NCI-H2107 treated with DMSO at 0.1 percent for 48 hours (cell line): ENCODE results near the gene DIP2C.
A peak's percentile ranks its signal among the peaks of the same experiment; 100 is the strongest.
"Not testable (repeated sequence)": the region's sequence is repeated elsewhere in the genome, so short reads cannot be mapped to it uniquely, and the experiment has no call there.

Experiments used
- DNase-seq: peaks from one replicate; lab custom pipeline; 2025; ENCODE audit not compliant: unreplicated experiment; lab: John Stamatoyannopoulos, UW

The DIP2C gene

DNA sequence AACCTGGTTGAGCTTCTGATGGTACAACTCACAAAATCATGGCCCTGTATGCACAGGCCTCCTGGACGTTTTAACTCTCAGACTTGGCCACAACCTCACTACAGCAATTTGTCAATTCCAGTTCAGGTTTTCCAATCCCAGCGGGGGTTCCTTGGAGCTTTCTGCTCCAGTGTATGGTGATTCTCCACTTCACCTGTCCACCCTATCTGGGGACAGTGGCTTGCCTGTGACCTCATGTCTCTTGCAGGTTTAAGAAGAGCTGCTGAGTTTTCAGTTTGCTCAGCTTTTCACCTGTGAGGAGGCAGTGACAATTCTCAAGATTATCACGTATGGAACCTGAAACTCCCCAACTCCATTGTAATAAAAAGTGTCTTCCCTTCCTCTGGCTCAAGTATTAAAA is 254.1 kb downstream of the DIP2C start:
- DNase-seq, result no peak

DNA sequence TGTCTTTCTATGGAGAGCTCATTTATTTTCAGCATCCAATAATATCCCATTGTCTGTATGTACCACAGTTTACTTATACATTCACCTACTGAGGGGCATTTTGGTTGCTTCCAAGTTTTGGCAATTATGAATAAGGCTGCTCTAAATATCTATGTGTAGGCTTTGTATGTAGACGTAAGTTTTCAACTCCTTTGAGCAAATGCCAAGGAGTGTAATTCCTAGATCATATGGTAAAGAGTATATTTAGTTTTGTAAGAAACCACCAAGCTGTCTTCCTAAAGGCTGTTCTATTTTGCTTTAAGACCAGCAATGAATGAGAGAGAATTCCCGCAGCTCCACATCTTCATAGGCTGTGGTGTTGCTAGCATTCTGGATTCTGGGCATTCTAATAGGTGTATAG is 259.8 kb downstream of the DIP2C start:
- DNase-seq, result no peak

DNA sequence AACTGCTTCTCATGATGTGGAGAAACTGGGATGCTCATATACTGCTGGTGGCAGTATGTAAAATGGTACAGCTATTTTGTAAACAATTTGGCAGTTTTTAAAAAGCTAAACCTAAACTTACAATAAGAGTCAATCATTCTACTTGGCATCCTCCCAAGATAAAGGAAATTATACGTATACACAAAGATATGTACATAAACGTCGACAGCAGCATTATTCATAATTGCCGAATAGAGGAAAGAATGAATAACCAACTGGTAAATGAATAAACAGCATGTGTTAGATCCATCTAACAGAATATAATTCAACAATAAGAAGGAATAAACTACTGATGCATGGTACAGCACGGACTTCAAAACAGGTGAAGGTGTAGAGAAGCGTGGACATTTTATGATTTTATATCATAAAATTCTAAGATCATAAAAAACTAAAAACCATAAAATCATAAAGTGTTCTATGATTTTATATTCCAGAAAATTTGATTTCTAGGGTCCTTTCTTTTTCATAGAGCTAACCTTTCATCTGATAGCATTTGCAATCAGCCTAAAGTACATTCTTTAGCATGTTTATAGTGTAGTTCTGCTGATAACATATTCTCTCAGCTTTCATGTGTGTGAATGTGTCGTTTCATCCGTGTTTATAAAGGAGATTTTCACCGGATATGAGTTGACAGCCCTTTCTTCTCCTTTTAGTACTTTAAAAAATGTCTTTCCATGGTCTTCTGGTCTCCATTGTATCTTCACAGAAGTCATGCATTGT is 261.5 kb downstream of the DIP2C start:
- DNase-seq, result no peak

DNA sequence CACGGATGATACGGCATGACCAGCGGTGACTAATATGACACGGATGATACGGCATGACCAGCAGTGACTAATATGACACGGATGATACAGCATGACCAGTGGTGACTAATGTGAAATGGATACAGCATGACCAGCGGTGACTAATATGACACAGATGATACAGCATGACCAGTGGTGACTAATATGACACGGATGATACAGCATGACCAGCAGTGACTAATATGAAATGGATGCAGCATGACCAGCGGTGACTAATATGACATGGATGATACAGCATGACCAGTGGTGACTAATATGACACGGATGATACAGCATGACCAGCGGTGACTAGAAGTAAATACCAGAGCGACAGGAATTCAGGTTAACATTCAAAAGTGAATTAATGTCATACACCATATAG is 264.1 kb downstream of the DIP2C start:
- not testable (repeated sequence) for DNase-seq

DNA sequence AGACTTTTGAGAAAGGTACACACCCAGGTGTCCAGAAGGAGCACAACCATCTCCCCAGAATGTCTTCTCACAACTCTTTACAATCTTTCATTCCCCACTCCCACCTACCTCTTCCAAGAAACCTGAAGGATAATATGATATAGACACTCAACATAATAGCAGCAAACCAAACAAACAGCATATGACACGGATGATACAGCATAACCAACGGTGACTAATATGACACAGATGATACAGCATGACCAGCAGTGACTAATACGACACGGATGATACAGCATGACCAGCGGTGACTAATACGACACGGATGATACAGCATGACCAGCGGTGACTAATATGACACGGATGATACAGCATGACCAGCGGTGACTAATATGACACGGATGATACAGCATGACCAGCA is 264.7 kb downstream of the DIP2C start:
- DNase-seq, result not testable (repeated sequence)

DNA sequence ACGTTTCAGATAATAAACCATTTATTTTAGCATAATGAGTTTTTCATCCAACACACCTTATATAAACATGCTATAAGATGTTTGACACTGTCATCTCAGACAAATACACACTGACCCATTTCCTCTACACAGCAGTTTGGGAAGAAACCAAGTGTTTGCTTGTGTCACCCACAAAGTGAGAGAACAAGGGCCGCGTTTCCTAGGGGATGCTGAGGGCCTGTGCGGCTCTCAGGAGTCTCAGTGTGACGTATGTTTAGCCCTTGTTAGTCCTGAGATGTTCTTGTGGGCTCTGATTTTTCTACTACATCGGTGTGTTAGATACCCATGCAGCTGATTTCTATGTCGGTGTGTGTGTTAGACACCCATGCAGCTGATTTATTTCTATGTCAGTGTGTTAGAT is 266.3 kb downstream of the DIP2C start:
- no peak for DNase-seq

DNA sequence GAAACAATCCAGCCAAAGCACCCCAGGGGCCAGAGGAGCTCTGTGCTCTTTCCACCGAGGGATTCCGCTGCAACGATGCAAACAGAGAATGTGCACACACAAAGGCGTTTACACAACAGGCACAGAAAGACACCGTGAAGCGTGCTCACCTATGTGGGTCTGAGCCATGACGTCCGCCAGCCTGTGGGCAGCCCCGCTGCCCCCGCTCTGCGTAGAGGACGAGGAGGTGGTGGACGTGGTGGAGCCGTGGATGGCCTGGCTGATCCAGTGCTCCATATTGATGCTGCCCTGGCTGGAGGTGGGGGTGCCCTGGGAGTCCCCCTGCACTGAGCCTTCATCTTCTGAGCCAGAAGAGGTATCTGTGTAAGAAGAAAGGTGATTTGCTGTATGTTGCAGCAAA is 266.8 kb downstream of the DIP2C start:
- no peak for DNase-seq

DNA sequence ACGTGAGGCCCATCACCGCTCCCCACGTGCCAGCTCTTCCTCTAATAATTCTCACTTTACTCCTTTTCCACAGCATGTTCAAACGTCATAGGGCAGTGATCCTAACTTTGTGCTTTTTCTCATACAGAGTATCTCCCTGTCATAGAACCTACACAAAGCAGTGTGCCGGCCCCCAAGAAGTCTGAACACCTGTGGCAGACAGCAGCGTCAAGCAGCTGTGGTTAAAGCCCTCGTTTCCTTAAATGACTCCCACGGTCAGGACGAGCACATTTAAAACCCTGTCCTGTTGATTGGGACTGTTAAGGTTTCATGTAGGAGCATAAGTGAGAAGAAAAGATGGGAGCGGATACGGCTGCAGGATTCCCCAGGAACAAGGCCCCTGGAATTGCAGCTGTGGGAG is 267.2 kb downstream of the DIP2C start:
- peak; percentile 57 for DNase-seq

DNA sequence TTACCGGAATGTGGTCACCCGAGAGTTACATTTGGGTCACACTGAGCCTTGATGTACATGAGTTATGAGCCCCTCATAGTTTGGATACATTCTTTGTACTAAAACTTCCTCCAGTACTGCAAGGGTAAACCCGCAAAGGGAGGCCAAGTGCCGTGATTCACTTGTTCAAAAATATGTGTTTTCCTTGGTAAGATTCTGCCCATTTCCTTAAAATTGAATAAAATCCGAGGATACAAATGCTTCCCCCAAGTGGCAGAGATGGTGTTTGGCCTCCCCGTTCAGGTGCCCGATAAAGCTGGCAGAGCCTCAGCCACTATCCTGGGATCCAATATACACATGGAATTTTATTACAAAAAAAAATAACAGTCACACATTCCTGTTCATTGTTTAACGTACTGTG is 268.3 kb downstream of the DIP2C start:
- DNase-seq, result no peak

DNA sequence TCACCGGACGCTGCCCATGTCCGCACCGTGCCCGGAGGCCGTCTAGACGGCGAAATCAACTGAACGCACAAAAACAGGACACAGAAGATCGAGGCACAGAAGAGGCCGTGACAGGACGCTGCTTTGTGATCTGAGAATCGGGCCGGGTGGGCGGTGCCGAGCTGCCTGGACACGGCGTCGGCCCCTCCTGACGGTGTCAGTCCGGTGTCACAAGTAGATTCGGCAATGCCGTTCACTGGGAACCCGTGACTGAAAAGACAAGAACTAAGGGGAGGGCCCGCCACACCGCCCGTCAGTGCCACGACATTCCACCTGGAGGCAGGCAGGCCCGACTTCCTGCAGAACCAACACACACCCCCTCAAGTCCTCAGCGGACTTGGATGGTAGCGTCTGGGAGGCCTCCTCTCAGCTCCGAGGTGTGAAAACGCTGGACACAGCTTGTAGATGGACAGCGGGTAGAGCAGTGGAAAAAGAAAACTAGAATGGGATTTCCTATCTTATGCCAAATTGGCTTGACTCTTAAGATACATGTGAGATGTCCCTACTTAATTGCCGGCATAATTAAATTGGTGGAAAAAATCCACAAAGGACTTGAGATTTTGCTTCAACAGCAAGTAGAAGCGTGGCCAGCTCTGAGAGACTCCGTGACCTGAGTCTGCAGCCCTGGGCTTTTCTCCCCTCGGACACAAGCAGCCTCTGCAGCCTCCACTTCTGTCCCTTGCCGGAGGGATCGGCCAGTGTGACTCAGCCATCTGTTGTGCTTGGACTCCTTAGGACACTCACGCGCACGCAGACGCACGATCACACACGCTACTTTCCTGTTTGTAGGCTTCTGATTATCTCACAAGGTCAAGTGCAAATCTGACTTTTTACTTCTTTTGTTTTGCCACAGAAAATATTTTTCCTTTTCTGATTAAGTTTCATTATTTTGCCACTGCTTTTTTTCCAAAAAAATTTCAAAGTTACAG is 269.0 kb downstream of the DIP2C start:
- DNase-seq, result no peak

DNA sequence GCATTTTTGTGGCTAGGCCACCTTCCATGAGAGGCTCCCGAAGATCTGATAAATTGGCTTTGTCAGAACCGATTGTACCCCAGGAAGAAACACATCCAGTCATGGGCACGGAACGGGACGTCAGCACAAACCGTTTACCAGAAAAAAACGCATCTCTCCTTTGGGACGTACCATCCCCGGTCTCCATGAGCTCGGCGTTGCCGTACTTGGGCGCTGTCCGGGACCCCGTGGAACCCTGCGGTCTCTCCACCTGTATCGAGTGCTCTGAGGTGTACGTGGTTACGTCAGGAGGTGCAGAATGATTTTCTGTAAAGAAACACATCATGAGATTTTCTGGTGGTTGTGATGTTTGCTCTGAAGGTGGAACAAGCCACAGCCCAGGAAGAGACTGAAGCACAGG is 270.6 kb downstream of the DIP2C start:
- no peak for DNase-seq

DNA sequence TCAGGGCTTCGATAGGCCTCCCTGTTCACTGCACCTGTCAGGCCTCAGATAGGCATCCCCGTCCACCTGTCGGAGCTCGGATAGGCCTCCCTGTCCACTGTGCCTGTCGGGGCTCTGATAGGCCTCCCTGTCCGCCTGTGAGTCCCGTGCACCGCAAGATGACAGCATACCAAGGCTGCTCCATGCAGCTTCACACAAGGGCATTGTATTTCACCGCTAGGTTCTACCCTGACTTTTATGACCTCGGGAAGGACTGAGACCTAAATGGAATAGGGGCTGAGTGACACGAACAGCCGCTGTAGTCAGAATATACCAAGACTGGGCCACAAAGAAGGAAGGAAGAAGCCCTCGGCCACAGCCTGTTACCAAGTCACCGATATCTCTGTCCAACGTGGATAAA is 271.2 kb downstream of the DIP2C start:
- DNase-seq, result no peak

DNA sequence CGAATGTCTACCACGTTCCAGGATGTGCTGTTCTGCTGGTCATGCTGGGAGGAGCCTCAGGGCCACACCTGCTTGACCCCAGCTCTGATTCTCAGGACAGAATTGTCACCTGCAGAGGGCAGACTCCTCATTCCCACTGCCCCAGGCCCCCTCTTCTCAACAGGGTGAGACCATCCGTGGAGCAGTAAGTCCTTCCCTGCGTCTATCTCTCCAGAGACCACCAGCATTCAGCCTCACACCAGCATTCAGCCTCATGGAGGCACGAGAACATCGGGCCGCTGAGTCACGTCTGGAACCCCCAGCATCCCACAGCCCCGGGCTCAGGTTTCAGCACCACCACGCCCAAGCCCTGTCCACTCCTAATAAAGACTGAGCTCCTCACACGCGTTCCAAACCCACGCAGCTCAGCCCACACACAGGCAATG is 273.4 kb downstream of the DIP2C start:
- DNase-seq, result no peak

DNA sequence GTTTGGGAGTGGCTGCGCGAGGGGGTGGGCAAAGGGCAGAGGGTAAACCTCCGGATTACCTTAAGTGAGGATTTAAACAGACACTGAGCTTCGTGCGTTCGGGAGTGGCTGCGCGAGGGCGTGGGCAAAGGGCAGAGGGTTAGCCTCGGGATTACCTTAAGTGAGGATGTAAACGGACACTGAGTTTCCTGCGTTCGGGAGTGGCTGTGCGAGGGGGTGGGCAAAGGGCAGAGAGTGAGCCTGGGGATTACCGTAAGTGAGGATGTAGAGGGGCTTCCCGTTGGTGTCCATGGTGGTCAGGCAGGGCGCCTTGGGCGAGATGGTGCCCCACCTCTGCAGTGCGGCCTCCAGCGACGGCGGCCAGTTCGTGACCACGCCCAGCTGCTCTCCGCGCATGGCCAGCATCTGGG is 275.8 kb downstream of the DIP2C start:
- no peak for DNase-seq

DNA sequence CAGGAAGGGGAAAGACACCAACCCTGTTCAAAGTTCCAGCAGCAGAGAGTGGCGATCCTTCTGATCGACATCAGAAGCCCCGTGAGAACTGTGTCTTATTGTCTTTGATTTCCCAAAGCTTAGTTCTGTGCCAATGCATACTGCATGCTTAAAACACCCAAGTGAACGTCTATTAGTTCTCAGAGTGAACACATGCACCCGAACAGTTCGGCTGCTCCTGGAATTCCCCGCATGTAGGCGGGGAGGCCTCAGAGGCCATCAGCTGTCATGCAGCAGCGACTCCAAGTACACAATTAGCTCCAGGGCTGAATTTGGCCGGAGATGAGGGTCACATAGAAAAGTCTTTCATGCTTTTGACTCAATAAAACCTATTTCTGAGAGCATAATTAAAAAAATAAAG is 277.4 kb downstream of the DIP2C start:
- DNase-seq, result no peak

DNA sequence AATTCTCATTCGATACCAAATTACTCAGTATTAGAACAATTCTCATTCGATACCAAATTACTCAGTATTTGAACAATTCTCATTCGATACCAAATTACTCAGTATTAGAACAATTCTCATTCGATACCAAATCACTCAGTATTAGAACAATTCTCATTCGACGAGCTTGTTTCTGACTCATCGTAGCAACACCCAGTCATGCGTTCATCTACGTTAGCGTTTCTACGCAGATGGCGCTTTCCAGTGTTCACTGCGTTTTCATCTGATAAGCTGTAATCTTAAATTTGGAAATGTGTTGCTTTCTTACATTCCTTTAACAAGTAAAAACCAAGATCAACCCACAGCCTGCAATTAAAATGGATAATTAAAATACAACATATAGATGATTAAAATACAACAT is 277.9 kb downstream of the DIP2C start:
- no peak for DNase-seq

DNA sequence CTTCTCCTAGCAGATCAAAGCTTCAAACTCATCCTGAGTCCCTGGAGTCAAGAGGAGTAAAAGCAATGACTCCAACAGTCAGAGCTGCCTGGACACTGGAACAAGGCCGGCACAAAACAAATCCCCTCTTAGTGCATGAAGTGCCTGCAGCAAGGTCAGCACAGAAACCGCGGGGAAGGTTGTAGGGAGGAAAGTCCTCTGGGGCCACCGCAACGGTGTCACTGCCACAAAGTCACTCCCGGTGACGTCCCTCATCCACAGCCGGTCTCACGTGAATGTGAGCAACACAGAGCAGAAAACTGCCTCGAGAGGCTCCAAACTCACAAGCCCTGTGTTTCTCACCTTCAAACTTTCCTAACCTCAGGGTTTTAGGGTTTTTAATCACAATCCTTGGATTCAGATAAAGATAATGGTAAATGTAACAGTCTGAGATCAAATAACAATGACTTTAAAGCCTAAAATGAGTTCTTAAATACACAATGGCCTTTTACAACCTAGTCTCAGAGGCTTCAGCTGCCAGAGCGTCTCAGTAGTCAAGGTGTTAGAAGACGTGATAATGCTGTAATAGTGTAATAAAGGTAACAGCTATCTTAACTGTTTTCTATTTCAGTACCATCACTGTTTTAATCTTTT is 279.9 kb downstream of the DIP2C start:
- DNase-seq, result no peak

DNA sequence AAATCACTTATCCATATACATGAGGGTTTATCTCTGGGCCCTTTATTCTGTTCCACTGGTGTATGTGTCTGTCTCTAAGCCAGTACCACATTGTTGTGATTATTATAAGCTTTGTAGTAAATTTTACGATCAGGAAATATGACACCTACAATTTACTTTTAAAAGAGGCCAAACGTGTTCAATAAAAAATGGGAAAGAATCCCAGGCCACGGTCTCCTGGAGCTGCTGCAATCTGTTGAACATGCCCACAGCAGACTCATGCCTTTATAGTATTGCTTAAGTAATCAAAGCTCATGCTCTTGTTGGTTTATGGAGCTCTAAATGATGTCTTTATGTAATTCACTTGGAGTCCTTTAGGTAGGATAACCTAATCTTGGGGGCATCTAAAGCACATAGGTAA is 281.2 kb downstream of the DIP2C start:
- no peak for DNase-seq

DNA sequence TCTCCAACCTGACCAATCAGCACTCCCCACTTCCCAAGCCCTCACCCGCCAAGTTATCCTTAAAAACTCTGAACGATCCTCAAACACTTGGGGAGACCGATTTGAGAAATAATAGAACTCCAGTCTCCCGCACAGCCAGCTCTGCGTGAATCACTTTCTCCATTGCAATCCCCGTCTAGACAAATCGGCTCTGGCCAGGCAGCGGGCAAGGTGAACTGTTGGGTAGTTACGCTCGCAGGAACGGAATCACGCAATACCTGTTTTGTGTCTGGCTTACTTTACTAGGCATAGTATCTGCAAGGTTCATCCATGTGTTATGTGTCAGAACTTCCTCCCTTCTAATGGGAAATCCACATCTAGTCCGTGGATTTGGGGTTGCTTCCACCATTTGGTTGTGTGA is 282.5 kb downstream of the DIP2C start:
- no peak for DNase-seq

DNA sequence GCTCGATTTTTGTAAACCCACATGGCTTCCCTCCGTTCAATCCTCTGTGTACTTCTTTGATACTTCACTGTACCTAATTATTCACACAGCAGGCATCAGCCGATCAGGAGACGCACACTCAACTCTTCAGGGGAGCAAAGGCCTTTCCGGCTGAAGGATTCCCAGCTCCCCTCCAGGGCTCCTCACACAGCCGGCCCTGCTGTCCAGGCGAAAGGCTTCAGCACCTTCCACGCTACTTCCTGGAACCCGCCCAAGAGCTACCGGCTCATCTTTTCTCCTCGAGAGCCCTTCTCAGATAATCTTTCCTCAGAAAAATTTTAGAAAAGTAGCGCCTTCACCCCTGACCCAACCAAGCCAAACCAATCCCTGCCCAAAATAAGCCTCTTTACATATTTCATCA is 283.8 kb downstream of the DIP2C start:
- DNase-seq, result no peak

DNA sequence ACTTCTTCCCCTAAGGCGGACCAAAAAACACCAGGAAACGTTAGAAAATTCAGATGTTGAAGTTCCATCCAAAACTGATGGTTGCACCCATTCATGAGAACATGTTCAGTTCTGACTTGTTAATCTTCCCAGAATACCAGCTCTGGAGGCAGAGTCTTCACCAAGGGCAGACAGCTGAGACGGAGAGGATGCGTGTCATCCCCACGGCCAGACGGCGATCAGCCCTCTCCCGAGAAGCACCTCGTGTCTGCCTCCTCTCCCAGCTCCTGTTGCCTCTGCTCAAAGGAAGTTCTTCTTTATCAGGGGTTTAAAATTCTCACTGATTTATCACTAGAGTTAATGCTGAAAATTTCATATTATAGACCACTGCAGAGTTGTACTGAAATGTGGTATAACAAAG is 284.5 kb downstream of the DIP2C start:
- no peak for DNase-seq

DNA sequence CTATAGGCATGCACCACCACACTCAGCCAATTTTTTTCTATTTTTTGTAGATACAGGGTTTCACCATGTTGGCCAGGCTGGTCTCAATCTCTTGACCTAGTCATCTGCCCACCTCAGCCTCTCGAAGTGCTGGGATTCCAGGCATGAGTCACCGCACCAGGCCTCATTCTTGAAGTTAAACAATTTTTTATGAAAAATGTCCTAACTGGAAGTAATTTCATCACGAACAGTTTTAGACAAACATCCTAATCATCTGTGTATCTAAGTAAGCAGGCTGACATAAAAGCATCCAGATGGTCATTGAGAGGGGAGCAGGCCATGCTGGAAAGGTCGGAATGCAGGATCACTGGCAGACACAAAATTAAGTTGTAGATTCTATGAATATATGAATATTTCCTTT is 285.1 kb downstream of the DIP2C start:
- no peak for DNase-seq
